Spleen (tissue), 7 donors: ENCODE measurements around the gene SLC8A3.

Source experiments
- CTCF ChIP-seq, 11 experiments: fragments of 200-600 bp in 7 of 11; fragments of 450-650 bp in 4 of 11; sonication (generic) in 4 of 11; IDR thresholded peaks in 8 of 11; conservative IDR thresholded peaks in 3 of 11; 1 replicate in 7 of 11; 2 replicates in 4 of 11; pipeline versions ENCODE4 v1.4.0 to v1.8.0; 2016 to 2021; ENCODE audit warnings: antibody characterized with exemption in 11 of 11, inconsistent platforms in 4 of 11, mild to moderate bottlenecking in 1 of 11
- POLR2A ChIP-seq, 3 donors: fragments of 450-650 bp; IDR thresholded peaks; one replicate each; pipeline ENCODE4 v1.5.1; 2017; ENCODE audit warnings: antibody characterized with exemption in 3 of 3, mild to moderate bottlenecking in 1 of 3
- POLR2AphosphoS5 ChIP-seq, 3 donors: sonication (generic); formaldehyde crosslinking; IDR thresholded peaks; one replicate each; pipeline ENCODE4 v1.5.1; 2017; ENCODE audit warnings: antibody characterized with exemption in 3 of 3
- donor health status: DM: no; HTN: no; CAD: no; lungs with moderate emphysema.
- donor health status: DM: no; HTN: no; CAD: no.
- donor health status: DM: no; HTN: no; CAD: no.

- TF ChIP-seq CTCF (IDR thresholded peaks at IDR 0.05 in 8 of 11, conservative IDR thresholded peaks at IDR 0.05 in 3 of 11) (no peak), POLR2AphosphoS5 (IDR thresholded peaks at IDR 0.05) (peak in 1 of 3 donors; percentile 49), POLR2A (IDR thresholded peaks at IDR 0.05) (no peak)
Measured at GRCh38 chr14:70018713-70019211, 170.0 kb downstream of the SLC8A3 start.
